ENCODE data around the gene SPATC1L.

SPATC1L gene

GRCh38 chr21:46120301-46121285, 63.7 kb downstream of the SPATC1L start:
- no peak for DNase-seq (ENCODE audit: low read depth, low spot score)
- in situ Hi-C loops (cut with HindIII; ENCODE audit: low sequenced_read_pairs): no loop called here
- TF ChIP-seq CTCF (IDR thresholded peaks at IDR 0.05; ENCODE audit: low read depth, low read length): no peak
- no peak overlapping the region for H3K4me3 ChIP-seq (ENCODE audit: low read depth, low read length)

- no peak for DNase-seq (ENCODE audit: low read depth, low spot score)
- in situ Hi-C loops (cut with HindIII; ENCODE audit: low sequenced_read_pairs): no loop called here
- H3K4me3 ChIP-seq (ENCODE audit: low read depth, low read length): no peak overlapping the region
- TF ChIP-seq CTCF (IDR thresholded peaks at IDR 0.05; ENCODE audit: low read depth, low read length): no peak
Measured at GRCh38 chr21:46119637-46120271, 64.5 kb downstream of the SPATC1L start.

- in situ Hi-C loops (cut with HindIII; ENCODE audit: low sequenced_read_pairs): no loop called here
- no peak for DNase-seq (ENCODE audit: low read depth, low spot score)
- no peak for TF ChIP-seq CTCF (IDR thresholded peaks at IDR 0.05; ENCODE audit: low read depth, low read length)
- H3K4me3 ChIP-seq (ENCODE audit: low read depth, low read length): no peak overlapping the region
Measured at GRCh38 chr21:46119144-46119636, 65.1 kb downstream of the SPATC1L start.

GRCh38 chr21:46118316-46119143, 65.7 kb downstream of the SPATC1L start:
- in situ Hi-C loops (cut with HindIII; ENCODE audit: low sequenced_read_pairs): no loop called here
- no peak for DNase-seq (ENCODE audit: low read depth, low spot score)
- no peak overlapping the region for H3K4me3 ChIP-seq (ENCODE audit: low read depth, low read length)
- no peak for TF ChIP-seq CTCF (IDR thresholded peaks at IDR 0.05; ENCODE audit: low read depth, low read length)

GRCh38 chr21:46117586-46118315, 66.5 kb downstream of the SPATC1L start:
- no peak for DNase-seq (ENCODE audit: low read depth, low spot score)
- in situ Hi-C loops (cut with HindIII; ENCODE audit: low sequenced_read_pairs): no loop called here
- no peak overlapping the region for H3K4me3 ChIP-seq (ENCODE audit: low read depth, low read length)
- no peak for TF ChIP-seq CTCF (IDR thresholded peaks at IDR 0.05; ENCODE audit: low read depth, low read length)
